ENCODE results near the gene PCDHGB1.
"Not testable (repeated sequence)": the region's sequence is repeated elsewhere in the genome, so short reads cannot be mapped to it uniquely, and the experiment has no call there.

Gene PCDHGB1

GRCh38 chr5:141384471-141385267 is 34.8 kb downstream of the PCDHGB1 start:
- no peak for DNase-seq

GRCh38 chr5:141387557-141388311 is 37.8 kb downstream of the PCDHGB1 start, which contains the start of gene PCDHGB4:
PCDHGB4 (plus strand) TSS chr5:141387698; CDS start chr5:141387885, 187 bp downstream.
- not testable (repeated sequence) for DNase-seq

- no peak for DNase-seq
Measured at GRCh38 chr5:141388661-141389060, 38.8 kb downstream of the PCDHGB1 start.

- no peak for DNase-seq
Measured at GRCh38 chr5:141389153-141390042, 39.5 kb downstream of the PCDHGB1 start.

GRCh38 chr5:141392429-141393198 is 42.7 kb downstream of the PCDHGB1 start, which contains the start of gene PCDHGA8:
PCDHGA8 (plus strand) TSS chr5:141392633; CDS start chr5:141392814, 181 bp downstream.
- DNase-seq, result no peak

- DNase-seq, result no peak
Measured at GRCh38 chr5:141393267-141393666, 43.4 kb downstream of the PCDHGB1 start.

- DNase-seq, result not testable (repeated sequence)
Measured at GRCh38 chr5:141394401-141395187, 44.7 kb downstream of the PCDHGB1 start.

- DNase-seq, result peak; percentile 32
Measured at GRCh38 chr5:141397756-141398551, 48.1 kb downstream of the PCDHGB1 start, which contains the start of gene PCDHGB5. PCDHGB5 (plus strand) TSS chr5:141397947; CDS start chr5:141398128, 181 bp downstream.

GRCh38 chr5:141398608-141399007 is 48.7 kb downstream of the PCDHGB1 start:
- DNase-seq, result no peak

GRCh38 chr5:141399555-141400258 is 49.8 kb downstream of the PCDHGB1 start:
- no peak for DNase-seq

All from CD4-positive, alpha-beta T cell treated with Interleukin-15 for 1 hour (primary cell).